Activated CD4-positive, alpha-beta T cell treated with anti-CD3 and anti-CD28 coated beads, Interleukin-2, Interleukin-4, amounts not matched to agents 100 ng/mL and 50 ng/mL, durations not matched to agents 16 hours and 8 hours (primary cell): ENCODE measurements around the gene POC1A.
"Not testable (repeated sequence)": the region's sequence is repeated elsewhere in the genome, so short reads cannot be mapped to it uniquely, and the experiment has no call there.

ENCODE experiments used
- DNase-seq: peaks from one replicate; pipeline ENCODE4 v3.0.0-alpha.2; 2020; ENCODE audit warnings: low spot score

The POC1A gene

DNA sequence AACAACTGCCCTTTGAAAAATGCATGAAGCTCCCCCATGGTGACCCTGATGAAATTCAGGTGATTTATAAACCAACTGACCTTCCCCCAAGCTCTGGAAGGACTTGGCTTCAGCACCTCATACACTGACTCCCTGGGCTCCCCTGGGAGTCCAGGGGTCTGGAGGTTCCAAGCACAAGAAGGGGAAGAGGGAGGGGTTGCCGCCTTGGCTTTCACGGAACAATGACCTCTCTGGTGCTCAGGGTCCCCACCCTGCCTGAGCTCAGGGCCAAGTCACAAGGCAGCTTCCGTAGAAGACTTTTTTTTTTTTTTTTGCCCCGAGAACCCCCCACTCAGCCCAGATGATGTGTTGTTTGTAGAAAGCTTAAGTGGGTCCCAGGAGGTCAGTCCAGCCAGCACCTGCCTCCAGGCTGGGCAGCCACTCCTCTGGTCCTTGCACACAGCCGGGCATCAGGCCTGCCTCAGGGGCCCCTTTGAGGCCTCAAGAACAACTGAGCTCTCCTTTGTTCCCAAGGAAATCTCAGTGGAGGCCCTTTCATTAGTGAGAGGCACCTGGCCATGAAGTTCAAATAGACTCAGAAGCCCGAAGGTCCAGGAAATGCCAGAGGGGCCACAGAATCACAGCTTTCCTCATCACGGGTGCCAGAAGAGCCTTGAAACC, 29.7 kb upstream of the POC1A start:
- no peak for DNase-seq

DNA sequence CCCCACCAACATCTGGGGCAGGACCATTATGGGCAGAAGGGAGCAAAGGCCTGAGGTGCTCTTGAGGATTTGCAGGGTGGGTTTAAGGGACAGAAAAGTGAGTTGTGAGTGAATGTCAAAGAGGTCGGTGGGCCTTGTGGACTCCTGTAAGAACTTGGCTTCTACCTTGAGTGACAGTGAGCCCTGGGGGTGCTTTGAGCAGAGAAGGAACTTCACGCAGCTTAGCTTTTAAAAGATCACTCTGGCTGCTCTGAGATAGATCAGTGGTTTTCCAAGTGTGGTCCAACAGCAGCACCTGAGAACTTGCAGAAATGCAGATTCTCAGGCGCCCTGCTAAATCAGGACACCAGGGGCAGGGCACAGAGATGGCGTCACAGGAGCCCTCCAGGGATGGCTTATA, 28.5 kb upstream of the POC1A start:
- no peak for DNase-seq

DNA sequence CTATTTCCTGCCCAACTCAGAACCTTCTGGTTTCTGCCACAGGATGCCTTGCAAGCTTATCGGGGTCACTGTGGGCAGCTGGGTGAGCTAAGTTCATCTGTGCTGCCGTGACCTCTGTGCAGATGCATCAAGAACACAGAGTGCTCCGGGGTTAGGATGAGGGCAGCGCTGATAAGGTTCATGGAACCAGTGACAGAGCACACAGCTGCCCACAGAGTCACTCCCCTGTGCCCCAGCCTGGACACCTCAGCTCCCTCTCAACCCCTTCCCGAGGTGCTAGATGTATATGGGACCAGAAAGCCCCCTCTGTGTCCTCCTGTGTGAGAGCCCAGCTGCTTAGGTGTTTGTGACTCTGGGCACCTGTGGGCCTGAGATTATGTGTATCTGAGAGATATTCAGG, 28.0 kb upstream of the POC1A start:
- no peak for DNase-seq

DNA sequence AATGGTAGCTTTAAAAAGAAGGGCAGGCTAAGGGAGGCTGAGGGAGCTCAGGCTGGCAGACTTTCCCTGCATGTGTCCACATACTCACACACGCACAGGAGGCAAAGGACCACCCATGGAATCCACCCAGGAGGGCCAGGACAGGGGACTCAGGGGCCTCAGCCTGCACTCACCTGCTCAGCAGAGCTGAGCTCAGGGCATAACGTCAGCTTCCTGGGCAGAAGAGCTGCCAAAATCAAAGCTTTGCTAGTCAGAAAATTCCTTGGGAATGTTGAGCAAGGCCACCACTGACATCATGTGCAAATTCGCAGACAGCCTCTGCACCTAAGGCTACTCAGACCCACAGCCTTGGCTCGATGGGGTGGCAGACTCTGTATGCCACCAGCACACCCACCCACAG, 27.3 kb upstream of the POC1A start:
- no peak for DNase-seq

DNA sequence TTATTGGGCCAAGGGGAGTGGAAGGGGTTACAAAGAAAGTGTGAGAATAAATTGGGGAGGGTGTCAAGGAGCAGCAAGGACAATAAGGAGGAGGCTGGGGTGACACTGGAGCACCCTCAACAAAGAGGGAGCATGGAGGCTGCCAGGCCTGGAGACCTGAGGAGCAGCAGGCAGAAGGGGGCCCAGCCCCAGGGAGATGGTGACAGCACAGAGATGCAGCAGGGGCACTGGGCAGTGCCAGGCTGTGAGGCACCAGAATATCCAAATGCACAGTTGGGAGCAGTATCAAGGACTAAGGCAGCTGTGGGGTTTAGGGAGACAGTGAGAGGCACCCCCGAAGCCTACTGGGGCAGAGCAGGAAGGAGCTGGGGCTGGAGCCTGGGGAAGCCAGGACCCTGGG, 24.3 kb upstream of the POC1A start:
- no peak for DNase-seq

DNA sequence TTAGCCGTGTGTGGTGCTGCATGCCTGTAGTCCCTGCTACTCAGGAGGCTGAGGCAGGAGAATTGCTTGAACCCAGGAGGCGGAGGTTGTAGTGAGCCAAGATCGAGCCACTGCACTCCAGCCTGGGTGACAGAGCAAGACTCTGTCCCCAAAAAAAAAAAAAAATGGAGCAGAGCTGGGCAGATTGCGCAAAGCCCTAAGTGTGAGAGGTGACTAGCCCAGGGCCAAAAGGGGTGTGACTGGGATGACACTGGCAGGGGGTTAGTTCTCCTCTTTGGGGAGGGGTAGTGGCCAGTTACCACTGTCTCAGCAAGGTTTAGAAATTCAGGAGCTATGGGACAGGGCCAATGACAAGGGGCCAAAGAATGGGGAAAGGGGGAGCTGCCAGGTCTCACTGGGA, 23.9 kb upstream of the POC1A start:
- DNase-seq, result not testable (repeated sequence)

DNA sequence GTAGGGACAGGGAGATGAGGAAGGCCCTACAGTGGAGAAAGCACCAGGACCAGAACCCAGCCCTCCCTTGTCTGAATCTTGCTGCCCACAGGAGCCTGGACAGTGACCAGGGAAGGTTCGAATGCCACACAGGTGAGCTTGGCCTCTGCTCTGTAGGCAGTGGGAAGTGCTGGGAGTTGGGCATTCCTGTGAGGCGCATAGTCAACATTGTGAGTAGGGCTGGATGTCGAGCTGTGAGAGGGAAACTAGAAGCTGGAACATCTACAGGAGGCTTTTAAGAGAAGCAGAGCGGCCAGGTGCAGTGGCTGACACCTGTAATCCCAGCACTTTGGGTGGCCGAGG, 23.4 kb upstream of the POC1A start:
- DNase-seq, result no peak

DNA sequence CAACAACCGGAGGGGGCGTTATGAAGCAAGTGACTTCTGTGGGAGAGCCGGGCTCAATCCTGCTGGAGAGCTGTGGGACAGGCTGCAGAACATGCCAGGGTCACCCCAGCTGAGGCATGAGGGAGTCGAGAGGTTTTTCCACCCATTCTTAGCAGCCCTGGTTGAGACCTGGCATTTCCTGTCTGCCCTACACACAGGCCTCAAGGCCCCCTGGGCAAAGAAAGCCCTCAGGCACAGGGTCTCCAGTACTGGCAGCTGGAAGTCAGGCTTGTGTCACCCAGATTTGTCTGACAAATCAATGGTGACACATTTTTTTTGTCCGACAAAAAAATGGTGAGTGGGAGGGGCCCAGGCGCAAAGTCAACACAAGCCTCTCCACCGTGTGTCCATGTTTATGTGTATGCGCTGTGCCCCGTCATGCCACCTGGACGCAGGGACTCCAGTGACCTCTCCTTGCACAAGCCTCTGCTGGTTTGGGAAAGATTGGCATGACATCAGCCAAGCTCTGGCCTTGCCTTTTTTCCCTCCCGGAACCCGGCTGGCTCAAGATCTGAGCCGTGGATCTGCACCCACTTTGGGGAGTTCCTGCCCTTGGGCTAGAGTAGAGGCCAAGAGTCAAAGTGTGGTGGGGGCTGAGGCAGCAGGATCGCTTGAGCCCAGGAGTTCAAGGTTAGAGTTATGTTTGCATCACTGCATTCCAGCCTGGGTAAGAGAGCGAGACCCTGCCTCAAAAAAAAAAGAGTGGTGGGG, 22.9 kb upstream of the POC1A start:
- DNase-seq, result no peak

DNA sequence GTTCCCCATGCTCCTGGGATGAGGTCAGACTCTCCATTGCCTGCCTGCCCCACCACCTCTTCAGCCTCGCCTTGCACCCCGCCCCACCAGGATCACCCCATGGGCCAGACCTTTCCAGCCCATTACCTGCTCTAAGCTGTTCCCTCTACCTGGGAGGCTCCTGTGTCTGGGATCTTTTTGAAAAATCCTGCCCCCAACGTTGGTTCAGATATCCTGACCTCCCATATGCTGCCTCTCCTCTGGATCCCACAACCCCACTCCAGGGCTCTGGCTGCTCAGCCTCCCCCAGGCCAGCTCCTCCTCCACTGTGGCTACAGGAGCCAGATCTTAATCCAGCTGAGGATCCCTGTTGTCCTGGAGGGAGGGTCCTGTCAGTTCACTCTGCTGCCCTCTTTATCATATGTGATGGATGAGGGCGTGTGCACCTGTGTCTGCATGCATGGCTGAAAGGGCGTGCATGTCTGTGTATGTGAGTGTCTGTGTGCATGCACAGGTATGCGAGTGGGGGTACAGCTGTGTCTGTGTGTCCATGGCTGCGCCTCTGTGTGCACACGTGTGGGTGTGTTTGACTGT, 22.0 kb upstream of the POC1A start:
- no peak for DNase-seq

DNA sequence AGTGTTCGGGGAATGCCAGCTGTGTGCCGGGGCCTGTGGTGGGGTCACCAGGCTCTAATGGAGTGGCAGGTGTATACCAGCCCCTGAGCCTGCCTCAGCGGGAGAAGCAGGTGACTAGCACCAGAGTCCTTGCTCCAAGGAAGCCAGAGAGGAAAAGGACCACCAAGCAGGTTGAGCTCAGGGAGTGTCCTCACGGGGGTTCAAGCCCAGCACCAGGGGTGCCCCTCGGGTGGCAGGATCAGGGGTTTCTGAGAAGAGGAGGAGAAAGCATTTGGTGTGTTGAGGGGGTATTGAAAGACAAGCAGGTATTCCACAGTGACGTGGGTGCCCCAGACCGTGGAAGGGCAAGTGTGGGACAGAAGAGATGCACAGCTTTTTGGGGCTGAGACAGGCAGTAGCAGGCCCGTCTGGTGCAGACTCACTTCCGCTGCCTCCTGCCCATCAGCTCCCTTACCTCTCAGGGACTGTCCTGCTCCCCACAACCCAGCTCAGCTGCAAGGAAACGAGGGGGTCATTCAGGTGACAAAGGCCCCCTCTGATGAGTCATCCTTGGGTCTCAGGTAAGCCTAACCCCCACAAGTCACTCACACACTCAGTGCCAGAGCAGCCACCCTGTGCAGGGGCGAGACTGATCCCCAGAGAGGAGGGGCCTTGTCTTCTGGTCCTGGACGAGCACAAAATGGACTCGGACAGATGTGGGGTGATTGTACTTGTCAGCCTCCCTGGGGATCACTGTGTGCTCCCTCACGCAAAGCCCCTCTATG, 21.4 kb upstream of the POC1A start:
- no peak for DNase-seq

DNA sequence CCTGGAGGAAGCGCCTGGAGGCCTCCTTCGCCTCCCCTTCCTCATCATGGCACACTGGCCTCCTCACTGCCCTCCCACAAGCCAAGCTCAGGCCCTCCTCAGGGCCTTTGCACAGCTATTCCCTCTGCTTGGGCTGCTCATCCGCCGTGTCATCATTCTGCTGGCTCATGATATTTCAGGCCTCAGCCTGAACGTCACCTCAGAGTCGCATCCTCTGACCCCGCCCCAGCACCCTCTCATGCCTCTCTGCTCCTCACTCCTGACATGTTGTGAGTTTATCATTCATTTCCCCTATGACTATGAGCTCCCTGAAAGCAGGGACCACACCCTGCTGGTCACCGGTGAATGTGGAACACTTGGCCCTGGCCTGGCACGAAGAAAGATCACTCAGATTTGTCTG, 20.7 kb upstream of the POC1A start:
- DNase-seq, result no peak

DNA sequence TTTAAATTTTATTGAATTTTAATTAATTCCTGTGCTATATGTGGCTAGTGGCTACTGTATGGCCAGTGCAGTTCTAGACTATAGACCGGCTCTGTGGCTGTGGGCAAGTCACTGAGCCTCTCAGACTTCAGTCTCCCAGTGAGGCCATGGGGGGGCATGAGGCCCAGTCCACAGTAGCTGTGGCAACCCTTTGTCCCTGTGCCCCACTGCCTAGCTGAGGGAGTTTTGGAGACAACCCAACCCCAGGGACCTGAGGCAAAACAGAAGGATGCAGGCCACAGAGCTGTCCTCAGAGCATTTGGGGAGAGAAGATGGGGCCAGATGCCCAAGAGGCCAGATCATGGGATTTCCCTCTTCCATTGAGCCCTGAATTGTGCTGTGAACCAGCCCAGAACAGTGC, 18.9 kb upstream of the POC1A start:
- no peak for DNase-seq

DNA sequence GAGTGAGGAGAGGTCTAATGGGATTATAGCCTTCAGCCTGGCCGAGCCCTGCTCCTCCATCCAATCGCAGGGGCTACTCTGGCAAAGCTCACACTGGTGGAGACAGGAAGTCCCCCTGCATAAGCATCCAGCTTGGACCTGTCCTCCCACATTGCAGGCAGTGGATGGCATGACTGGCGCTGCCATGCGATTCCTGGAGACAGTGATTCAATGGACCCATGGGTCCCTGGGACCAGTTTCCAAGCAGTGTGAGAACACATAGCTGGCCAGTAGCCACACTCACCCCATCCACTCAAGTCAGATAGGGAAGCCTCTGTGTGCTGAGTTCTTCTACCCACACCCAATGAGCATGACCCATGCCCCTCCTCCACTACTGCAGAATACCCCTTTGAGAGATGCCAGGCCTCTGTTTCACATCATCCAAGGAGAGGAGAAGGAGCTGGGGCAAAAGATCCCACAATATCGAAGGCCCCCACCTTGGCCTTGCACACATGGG, 18.1 kb upstream of the POC1A start:
- no peak for DNase-seq

DNA sequence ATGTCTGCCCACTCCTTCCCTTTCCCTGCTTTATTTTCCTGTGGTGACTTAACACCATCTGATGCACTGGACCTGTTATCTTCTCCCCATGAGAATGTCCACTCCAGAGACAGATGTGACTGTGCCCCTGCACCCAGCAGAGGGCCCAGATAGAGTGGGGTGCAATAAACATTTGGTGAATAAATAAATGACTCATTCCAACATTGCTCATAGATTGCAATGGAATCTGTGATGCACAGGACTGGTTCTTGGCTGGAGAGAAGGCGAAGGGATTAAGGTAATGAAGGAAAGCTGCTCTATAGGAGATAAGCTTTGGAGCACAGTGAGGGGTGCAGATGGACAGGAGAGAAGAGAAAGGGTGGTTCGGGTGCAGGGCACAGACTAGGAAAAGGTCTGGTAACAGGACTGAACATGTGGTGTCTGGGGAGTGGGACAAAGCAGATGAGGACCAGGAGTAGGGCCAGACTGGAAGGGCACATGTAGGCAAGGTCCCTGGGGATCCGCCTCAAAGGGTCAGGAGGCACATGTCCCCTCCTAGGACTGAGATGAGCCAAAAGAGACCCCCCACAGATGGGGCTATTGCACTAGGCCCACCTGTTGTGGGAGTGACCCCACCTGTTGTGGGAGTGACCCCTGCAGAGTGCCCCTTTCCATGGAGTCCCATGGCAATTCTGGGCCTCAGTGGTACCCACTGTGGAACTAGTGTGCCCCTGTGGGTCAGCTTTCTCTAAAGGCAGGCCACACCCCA, 17.5 kb upstream of the POC1A start:
- DNase-seq, result no peak

DNA sequence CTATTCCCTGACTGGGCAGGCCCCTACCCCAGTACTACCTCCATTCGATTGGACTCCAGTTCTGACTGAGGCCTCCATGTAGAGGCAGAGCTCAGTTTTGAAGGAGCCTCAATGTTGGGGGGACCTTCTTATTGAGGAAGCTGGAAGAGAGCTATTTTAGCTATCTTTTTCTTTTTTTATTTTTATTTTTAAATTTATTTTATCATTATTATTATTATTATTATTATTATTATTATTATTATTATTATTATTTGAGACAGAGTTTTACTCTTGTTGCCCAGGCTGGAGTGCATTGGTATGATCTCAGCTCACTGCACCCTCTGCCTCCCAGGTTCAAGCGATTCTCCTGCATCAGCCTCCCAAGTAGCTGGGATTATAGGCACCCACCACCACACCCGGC, 16.0 kb upstream of the POC1A start:
- DNase-seq, result not testable (repeated sequence)

DNA sequence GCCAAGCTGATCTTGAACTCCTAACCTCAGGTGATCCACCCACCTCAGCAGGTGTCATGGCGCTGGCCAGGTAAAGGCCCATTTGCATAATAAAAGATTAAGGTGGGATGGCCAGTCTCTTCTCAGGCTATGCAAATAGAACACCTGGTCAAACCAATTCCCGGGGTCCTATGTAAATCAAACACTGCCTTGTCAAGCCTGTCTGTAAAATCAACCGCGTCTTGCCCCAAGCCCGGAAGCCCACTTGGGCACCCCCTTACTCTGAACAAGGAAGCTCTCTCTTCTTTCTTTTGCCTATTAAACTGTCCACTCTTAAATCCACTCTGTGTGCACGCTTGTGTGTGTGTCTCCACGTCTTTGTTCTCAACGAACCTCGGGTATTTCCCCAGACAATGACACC, 13.0 kb upstream of the POC1A start:
- DNase-seq, result no peak

DNA sequence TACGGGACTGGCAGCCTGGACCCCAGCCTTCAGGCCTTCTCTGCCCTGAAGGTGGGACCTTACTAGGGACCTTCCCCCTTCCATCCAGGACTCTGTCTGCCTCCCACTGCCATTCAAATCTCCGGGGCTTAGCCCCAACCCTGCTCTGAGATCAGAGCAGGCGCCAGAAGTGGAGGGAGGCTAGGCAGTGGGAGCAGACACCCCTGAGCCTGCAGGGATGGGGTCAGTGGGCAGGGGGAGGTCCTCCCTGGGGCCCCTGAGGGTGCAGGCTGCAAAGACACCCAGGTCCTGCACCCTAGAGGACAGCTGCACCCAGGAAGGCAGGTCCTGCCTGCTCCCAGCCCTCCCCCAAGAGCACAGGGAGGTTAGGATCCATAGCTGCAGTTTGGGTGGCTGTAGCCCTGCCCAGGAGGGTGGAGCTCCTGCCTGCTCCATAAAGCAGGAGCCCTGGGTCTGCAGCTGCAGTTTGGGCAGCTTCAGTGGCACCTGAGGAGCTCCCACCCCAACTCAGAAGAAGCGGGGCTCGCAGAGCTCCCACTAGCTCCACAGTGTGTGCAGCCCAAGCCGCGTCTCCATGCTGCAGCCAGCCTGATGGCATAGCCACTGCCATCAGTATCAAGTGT, 8.1 kb upstream of the POC1A start:
- DNase-seq, result no peak

DNA sequence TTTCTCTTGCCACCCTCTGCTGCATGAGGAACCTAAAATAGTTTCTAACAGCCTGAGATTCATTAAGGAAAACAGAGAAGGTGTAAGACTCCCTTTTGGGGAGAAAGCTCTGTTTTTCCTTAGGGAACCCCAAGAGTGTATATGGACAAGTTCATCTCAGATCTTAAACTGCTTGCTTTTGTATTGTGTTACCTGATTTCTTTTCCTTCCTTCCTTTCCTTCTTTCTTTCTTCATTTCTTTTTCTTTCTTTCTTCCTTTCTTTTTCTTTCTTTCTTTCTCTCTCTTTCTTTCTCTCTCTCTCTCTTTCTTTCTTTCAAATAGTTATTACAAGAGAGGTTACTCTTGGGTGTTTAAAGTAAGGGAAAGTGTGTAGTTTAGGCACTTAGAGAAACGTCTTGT, 5.3 kb upstream of the POC1A start:
- DNase-seq, result no peak

DNA sequence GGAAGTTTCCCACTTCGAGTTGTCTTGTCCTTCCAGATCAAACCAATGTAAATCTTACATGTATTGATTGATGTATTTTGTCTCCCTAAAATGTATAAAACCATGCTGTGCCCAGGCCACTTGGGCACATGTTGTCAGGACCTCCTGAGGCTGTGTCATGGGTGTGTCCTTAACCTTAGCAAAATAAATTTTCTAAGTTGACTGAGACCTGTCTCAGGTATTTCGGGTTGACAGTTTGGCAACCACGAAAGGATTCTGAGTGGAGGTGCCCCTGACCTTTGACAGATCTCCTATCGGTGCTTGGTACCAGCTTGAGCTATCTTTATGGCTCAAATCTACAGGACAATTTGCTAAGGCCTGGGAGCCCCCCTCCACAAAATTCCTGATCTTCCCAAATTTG, 1.7 kb upstream of the POC1A start:
- DNase-seq, result no peak

DNA sequence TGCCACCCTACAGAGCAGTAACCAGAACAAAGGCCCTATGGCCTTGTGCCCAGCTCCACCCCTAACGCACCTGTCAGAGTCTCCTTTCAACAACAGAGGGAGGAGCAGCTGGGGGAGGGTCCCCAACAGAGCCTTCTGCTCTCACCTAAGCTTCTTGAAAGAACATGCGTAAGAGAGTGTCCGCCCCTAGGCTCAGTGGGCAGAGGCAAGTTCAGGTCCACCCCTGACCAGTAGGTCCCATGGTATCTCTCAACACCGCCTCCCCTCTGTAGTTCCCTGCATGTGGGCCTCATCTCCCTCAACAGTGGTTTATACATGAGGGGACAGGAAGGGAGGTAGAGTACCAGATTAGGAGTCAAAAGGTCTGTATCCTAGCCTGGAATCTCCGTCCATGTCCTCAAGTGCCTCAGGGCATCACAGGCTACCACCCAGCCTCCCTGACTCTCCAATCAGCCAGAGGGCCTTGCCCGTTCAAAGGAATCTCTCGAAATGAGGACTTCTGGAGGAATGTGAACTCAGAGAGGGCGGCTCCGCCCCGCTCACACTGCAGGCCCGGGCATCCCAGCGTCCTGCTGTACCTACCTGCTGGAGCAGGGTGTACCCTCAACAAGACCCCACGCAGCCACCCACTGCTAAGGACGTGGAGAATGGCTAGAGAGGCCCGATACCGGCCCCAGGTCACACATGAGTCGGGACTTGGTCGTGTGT, 680 bp downstream of the POC1A start:
- DNase-seq, result peak; percentile 8

DNA sequence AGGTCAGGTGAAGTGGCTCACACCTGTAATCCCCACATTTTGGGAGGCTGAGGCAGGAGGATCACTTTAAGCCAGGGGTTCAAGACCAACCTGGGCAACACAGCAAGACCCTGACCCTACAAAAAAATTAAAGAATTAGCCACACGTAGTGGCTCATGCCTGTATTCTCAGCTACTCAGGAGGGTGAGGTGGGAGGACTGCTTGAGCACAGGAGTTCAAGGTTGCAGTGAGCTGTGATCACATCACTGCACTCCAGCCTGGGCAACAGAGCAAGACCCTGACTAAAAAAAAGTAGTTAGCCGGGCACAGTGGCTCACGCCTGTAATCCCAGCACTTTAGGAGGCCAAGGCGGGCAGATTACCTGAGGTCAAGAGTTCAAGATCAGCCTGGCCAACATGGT, 2.2 kb downstream of the POC1A start:
- not testable (repeated sequence) for DNase-seq
